Astrocyte of the cerebellum (primary cell): ENCODE measurements around the gene CTR9.
A peak's percentile ranks its signal among the peaks of the same experiment; 100 is the strongest.

Experiments used
- DNase-seq: peaks from one replicate; pipeline ENCODE4 v3.0.0-alpha.2; 2011; ENCODE audit warnings: low read depth
- H3K4me3 ChIP-seq: 2 replicates; pipeline ENCODE4 v1.5.1; 2011; ENCODE audit warnings: mild to moderate bottlenecking, low read depth, low read length, moderate library complexity
- CTCF ChIP-seq: IDR thresholded peaks from 2 replicates; pipeline ENCODE4 v1.5.1; 2012; ENCODE audit warnings: low read length, low read depth, moderate library complexity, mild to moderate bottlenecking; ENCODE audit errors: missing control alignments
- in situ Hi-C: cut with HindIII; loops from 2 replicates; pipeline ENCODE4 v1.10.0; 2017; ENCODE audit warnings: low sequenced_read_pairs

CTR9 gene

DNA sequence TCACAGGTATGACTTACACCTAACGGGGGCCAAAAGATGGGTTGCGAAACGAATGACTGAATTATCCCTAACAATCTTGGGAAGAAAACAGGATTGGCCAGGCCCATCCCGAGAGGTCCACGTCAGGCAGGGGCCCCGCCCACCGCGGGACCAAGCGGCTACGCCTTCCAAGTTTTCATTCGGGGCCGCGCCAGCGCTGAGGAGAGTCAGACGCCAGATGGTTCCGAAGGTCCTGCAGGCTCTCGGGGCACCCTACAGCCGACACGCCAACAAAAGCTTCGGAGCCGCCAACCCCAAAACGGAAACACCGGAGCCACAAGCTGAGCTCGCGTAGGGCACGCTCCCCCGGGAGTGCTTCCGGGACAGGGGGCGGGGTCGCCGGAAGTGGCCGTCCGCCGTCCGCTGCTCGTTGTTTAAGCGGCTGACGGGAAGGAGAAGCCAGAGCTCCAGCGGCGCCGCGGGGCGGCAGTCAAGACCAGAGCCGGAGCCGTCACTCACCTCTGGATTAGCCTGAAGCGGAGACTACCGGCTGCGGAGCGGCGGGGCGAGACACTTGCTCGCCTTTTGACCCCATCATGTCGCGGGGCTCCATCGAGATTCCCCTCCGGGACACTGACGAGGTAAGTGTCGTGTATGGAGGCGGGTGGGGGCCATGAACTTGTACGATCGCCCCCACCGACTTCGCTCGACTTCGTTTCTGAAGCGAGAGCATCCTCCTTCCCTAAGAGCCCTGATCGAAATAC is at the start of gene CTR9:
CTR9 (plus strand) TSS at position 409 of the 743 bp plus-strand sequence; CDS start at position 576, 167 bp downstream.
- H3K4me3 ChIP-seq, result peak within 1 kb of the TSS; percentile 93
- peak; percentile 9 for TF ChIP-seq CTCF
- DNase-seq, result peak; percentile 80
- in situ Hi-C loops, result no loop called here

DNA sequence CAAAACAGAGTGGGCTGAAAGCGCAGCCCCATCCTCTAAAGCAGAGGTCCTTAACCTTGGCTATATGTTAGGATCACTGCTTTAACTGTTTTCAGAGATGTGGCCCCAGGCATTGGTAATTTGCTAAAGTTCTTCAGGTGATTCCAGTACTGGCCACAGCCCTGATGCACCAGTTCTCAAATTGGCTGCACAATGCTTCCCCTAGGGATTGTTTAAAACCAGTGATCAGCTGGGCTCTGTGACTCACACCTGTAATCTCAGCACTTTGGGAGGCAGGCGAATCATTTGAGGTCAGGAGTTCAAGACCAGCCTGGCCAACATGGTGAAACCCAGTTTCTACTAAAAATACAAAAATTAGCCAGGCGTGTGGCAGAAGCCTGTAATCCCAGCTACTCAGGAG is 49.1 kb upstream of the CTR9 start:
- DNase-seq, result no peak
- H3K4me3 ChIP-seq, result no peak overlapping the region
- in situ Hi-C loops, result no loop called here

DNA sequence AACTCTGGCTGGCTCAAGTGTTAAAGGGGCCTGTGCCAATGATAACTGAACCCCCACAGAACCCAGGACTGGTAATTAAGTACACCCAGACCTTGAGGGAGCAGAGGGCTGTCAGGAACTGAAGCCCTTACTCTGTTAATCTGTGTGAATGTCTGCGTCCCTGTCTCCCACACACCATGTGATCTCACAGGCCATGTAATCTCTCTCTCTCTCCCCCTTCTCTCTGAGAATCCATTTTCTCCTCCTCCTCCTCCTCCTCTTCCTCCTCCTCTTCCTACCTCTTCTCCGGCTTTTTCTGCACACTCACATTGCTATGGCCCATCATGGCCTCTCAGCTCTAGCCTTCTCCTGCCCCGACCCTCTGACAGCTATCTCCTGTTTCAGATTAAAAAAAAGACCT is 42.9 kb upstream of the CTR9 start:
- no peak overlapping the region for H3K4me3 ChIP-seq
- in situ Hi-C loops, result no loop called here
- no peak for DNase-seq
- no peak for TF ChIP-seq CTCF

More for the DNA sequence above, 49.1 kb upstream of the CTR9 start:
- TF ChIP-seq CTCF, result no peak

- H3K4me3 ChIP-seq, result no peak overlapping the region
- in situ Hi-C loops, result no loop called here
- DNase-seq, result no peak
- TF ChIP-seq CTCF, result no peak
Observed at GRCh38 chr11:10709299-10710086, 41.6 kb upstream of the CTR9 start.

DNA sequence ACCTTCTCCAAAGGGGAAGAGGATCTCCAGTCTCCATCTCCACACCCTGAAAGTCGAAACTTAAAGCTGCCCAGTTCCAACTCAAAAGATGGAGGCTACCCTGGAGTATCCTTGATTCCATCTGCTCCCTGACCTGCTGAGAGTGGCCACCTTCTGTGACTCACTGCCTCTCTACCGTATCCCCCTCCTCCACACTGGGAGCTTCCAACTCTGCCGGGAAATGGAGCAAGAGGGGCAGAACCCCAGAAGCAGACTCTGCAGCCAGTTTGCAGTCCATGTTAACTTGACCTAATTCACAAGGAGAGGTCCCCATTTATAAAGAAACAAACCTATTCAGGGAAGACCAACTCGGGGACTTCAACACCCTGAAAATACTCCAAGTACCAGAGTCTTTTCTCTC is 35.5 kb upstream of the CTR9 start:
- in situ Hi-C loops, result no loop called here
- TF ChIP-seq CTCF, result no peak
- H3K4me3 ChIP-seq, result no peak overlapping the region
- no peak for DNase-seq

DNA sequence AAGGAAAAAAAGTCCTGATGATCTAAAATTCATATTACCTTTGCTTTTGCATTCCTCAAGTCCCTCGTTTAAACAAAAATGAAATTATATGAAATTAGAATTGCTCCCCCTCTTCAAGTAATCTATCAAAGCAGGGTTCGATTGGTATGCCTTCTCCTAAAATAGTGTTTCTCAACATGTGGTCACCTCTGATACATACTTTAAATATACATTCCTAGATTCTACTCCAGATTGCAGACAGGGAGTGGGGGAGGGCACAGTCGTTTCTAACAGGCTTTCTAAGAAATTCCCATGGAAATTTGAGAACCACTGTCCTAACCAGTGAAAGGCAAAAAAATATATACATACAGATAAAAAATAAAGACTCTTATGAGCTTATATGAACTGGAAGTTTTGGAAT is 34.9 kb upstream of the CTR9 start:
- no peak for DNase-seq
- no peak for TF ChIP-seq CTCF
- in situ Hi-C loops, result no loop called here
- H3K4me3 ChIP-seq, result no peak overlapping the region
